ENCODE data around the gene CENPV.
A peak's percentile ranks its signal among the peaks of the same experiment; 100 is the strongest.
"Not testable (repeated sequence)": the region's sequence is repeated elsewhere in the genome, so short reads cannot be mapped to it uniquely, and the experiment has no call there.

The CENPV gene

GRCh38 chr17:16353317-16354174, at the start of gene CENPV:
TSS of gene CENPV (minus strand) at chr17:16353469. CDS start at chr17:16353436, 33 bp downstream.
- DNase-seq (ENCODE audit: low read depth), result peak; percentile 25

- no peak for DNase-seq (ENCODE audit: low read depth)
These were observed 45.3 kb upstream of the CENPV start for GRCh38 chr17:16398270-16399267.

- not testable (repeated sequence) for DNase-seq (ENCODE audit: low read depth)
These were observed 43.4 kb upstream of the CENPV start for GRCh38 chr17:16396693-16397092.

- DNase-seq (ENCODE audit: low read depth), result not testable (repeated sequence)
These were observed 42.6 kb upstream of the CENPV start for GRCh38 chr17:16395887-16396286.

GRCh38 chr17:16392491-16392890, 39.2 kb upstream of the CENPV start:
- DNase-seq (ENCODE audit: low read depth), result not testable (repeated sequence)

- DNase-seq (ENCODE audit: low read depth), result no peak
These were observed 38.2 kb upstream of the CENPV start for GRCh38 chr17:16391451-16391850.

GRCh38 chr17:16386126-16386507, 32.8 kb upstream of the CENPV start:
- not testable (repeated sequence) for DNase-seq (ENCODE audit: low read depth)

- DNase-seq (ENCODE audit: low read depth), result no peak
These were observed 31.3 kb upstream of the CENPV start for GRCh38 chr17:16384557-16384956.

- DNase-seq (ENCODE audit: low read depth), result no peak
These were observed 30.6 kb upstream of the CENPV start for GRCh38 chr17:16383772-16384287.

- DNase-seq (ENCODE audit: low read depth), result no peak
These were observed 29.9 kb upstream of the CENPV start for GRCh38 chr17:16383216-16383615.

GRCh38 chr17:16381496-16381820, 28.2 kb upstream of the CENPV start:
- no peak for DNase-seq (ENCODE audit: low read depth)

- peak; percentile 82 for DNase-seq (ENCODE audit: low read depth)
These were observed 27.6 kb upstream of the CENPV start, which contains the start of gene UBB for GRCh38 chr17:16380640-16381495. TSS of gene UBB (plus strand) at chr17:16381091. CDS start at chr17:16381908, 817 bp downstream.

- DNase-seq (ENCODE audit: low read depth), result no peak
These were observed 26.4 kb upstream of the CENPV start for GRCh38 chr17:16379654-16380053.

- DNase-seq (ENCODE audit: low read depth), result no peak
These were observed 25.5 kb upstream of the CENPV start for GRCh38 chr17:16378636-16379282.

GRCh38 chr17:16377941-16378341, 24.7 kb upstream of the CENPV start:
- DNase-seq (ENCODE audit: low read depth), result no peak

- DNase-seq (ENCODE audit: low read depth), result no peak
These were observed 21.1 kb upstream of the CENPV start for GRCh38 chr17:16374146-16374938.

GRCh38 chr17:16371742-16372141, 18.5 kb upstream of the CENPV start:
- no peak for DNase-seq (ENCODE audit: low read depth)

- DNase-seq (ENCODE audit: low read depth), result no peak
These were observed 11.4 kb upstream of the CENPV start for GRCh38 chr17:16364625-16365024.

GRCh38 chr17:16363749-16364536, 10.7 kb upstream of the CENPV start:
- peak; percentile 51 for DNase-seq (ENCODE audit: low read depth)
